ENCODE measurements around the gene XRCC4. TPM values are rescaled to one million over a fixed set of nuclear protein-coding genes. Genes with fewer than 3 reads are reported as not detected.
"Not testable (repeated sequence)": the region's sequence is repeated elsewhere in the genome, so short reads cannot be mapped to it uniquely, and the experiment has no call there.

The XRCC4 gene
- total RNA-seq, 1 donor from 2014 or later = 12.9 TPM

- peaks cover 2% of the 10 kb centered on the region for H3K27me3 Mint-ChIP-seq
- H3K36me3 Mint-ChIP-seq (ENCODE audit: insufficient read depth) = peaks cover 13% of the 10 kb centered on the region
- no peak overlapping the region for H3K4me3 Mint-ChIP-seq (ENCODE audit: low read depth)
- peaks cover 27% of the 10 kb centered on the region for H3K9me3 Mint-ChIP-seq (ENCODE audit: low read depth)
- H3K4me1 Mint-ChIP-seq (ENCODE audit: low read depth) = no peaks in the 10 kb centered on the region
- TF ChIP-seq CTCF (IDR thresholded peaks at IDR 0.05; ENCODE audit: unreplicated experiment) = no peak
- no peak overlapping the region for H3K27ac Mint-ChIP-seq
- DNase-seq (ENCODE audit: low spot score, unreplicated experiment) = no peak
Observed at GRCh38 chr5:83353774-83354173, 276.4 kb downstream of the XRCC4 start.

DNA sequence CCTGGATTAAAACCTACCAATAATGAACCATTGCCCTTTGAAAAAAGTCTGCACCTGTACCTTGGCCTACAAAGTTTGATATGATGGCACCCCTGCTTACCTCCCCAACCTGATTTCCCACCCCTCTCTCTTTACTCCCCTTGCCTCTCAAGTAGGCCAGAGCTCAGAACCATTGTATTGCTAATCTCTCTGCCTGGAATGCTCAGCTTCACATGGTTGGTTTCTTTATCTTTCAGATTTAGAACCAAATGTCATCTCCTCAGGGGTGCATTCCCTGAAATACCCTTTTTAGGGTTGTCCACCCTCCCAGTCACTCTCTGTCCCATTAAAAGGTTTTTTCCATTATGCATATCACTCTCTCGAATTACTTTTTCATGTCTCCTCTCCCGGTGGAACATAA lies 277.6 kb downstream of the XRCC4 start:
- no peak for TF ChIP-seq CTCF (IDR thresholded peaks at IDR 0.05; ENCODE audit: unreplicated experiment)
- H3K4me1 Mint-ChIP-seq (ENCODE audit: low read depth) = no peaks in the 10 kb centered on the region
- no peak for DNase-seq (ENCODE audit: low spot score, unreplicated experiment)
- peaks cover 2% of the 10 kb centered on the region for H3K27me3 Mint-ChIP-seq
- H3K27ac Mint-ChIP-seq = no peak overlapping the region
- H3K36me3 Mint-ChIP-seq (ENCODE audit: insufficient read depth) = peaks cover 7% of the 10 kb centered on the region
- peaks cover 16% of the 10 kb centered on the region for H3K9me3 Mint-ChIP-seq (ENCODE audit: low read depth)
- no peak overlapping the region for H3K4me3 Mint-ChIP-seq (ENCODE audit: low read depth)

DNA sequence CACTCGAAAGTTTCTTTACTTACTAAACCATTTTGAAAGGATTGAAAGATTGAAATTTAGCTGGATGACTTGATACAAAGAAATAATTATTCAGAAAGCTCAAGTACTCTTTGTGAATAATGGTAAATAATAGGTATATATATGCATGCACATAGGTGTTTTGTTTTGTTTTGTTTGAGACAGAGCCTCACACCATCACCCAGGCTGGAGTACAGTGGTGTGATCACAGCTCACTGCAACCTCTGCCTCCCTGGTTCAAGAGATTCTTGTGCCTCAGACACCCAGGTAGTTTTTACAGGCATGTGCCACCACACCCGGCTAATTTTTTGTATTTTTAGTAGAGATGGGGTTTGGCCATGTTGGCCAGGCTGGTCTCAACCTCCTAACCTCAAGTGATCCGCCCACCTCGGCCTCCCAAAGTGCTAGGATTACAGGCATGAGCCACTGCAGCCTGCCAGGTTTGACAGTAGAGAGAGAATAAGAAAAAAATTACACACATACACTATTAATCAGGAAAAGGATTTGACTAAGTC lies 278.2 kb downstream of the XRCC4 start:
- DNase-seq (ENCODE audit: low spot score, unreplicated experiment); H3K27ac Mint-ChIP-seq; H3K36me3 Mint-ChIP-seq (ENCODE audit: insufficient read depth); H3K27me3 Mint-ChIP-seq; H3K4me3 Mint-ChIP-seq (ENCODE audit: low read depth); H3K4me1 Mint-ChIP-seq (ENCODE audit: low read depth): not testable (repeated sequence)
- H3K9me3 Mint-ChIP-seq (ENCODE audit: low read depth) = peaks cover 10% of the 10 kb centered on the region

DNA sequence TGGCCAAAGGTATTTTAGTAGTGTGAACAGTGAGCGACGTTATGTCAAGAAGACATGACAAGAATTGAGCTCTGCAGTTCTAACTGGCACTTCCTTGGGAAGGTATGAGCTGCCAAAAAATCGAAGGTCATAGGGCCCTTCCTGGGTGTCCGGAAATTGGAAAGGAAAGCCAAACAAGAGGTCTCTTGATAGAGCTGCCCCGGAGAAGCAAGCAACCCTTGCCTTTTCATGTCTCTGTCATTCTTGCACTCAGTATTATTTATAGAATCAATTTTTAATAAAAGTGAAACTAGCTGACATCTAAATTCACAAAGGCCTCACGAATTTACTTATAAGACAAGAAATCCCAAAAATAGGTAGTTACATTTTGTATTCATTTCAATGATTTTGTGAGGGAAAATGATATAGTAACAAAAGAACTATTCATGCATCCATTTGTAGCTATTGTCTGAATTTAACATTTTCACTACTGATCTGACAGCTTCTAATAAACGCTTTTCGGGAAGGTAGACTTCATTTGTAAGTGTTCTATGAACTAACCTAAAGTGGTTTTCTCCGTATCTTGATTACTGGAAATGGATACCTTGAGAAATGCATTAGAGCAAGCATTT lies 280.4 kb downstream of the XRCC4 start:
- Mint-ChIP-seq H3K9me3 (ENCODE audit: low read depth) (peaks cover 3% of the 10 kb centered on the region), H3K27me3 (peaks cover 3% of the 10 kb centered on the region), H3K4me1 (ENCODE audit: low read depth) (no peaks in the 10 kb centered on the region), H3K4me3 (ENCODE audit: low read depth) (no peak overlapping the region), H3K27ac (no peak overlapping the region), H3K36me3 (ENCODE audit: insufficient read depth) (peaks cover 1% of the 10 kb centered on the region)
- no peak for DNase-seq (ENCODE audit: low spot score, unreplicated experiment)
- no peak for TF ChIP-seq CTCF (IDR thresholded peaks at IDR 0.05; ENCODE audit: unreplicated experiment)

GRCh38 chr5:83360573-83360972 lies 283.2 kb downstream of the XRCC4 start:
- Mint-ChIP-seq H3K4me3 (ENCODE audit: low read depth) (no peak overlapping the region), H3K27ac (no peak overlapping the region), H3K27me3 (peaks cover 9% of the 10 kb centered on the region), H3K4me1 (ENCODE audit: low read depth) (no peaks in the 10 kb centered on the region), H3K36me3 (ENCODE audit: insufficient read depth) (no peaks in the 10 kb centered on the region), H3K9me3 (ENCODE audit: low read depth) (peaks cover 5% of the 10 kb centered on the region)
- no peak for DNase-seq (ENCODE audit: low spot score, unreplicated experiment)
- TF ChIP-seq CTCF (IDR thresholded peaks at IDR 0.05; ENCODE audit: unreplicated experiment) = no peak

GRCh38 chr5:83362526-83362925 lies 285.2 kb downstream of the XRCC4 start:
- TF ChIP-seq CTCF (IDR thresholded peaks at IDR 0.05; ENCODE audit: unreplicated experiment) = no peak
- DNase-seq (ENCODE audit: low spot score, unreplicated experiment) = no peak
- Mint-ChIP-seq H3K27ac (no peak overlapping the region), H3K4me1 (ENCODE audit: low read depth) (no peaks in the 10 kb centered on the region), H3K4me3 (ENCODE audit: low read depth) (no peak overlapping the region), H3K36me3 (ENCODE audit: insufficient read depth) (no peaks in the 10 kb centered on the region), H3K9me3 (ENCODE audit: low read depth) (peaks cover 5% of the 10 kb centered on the region), H3K27me3 (peaks cover 6% of the 10 kb centered on the region)

Measured in progenitor cell of endocrine pancreas (in vitro differentiated cells).